Measurements from ENCODE around the gene C11orf24. TPM values are rescaled to one million over a fixed set of nuclear protein-coding genes. Genes with fewer than 3 reads are reported as not detected.
"Not testable (repeated sequence)": the region's sequence is repeated elsewhere in the genome, so short reads cannot be mapped to it uniquely, and the experiment has no call there.

C11orf24 gene
- polyA plus RNA-seq, 1 donor, result 74.5 TPM

DNA sequence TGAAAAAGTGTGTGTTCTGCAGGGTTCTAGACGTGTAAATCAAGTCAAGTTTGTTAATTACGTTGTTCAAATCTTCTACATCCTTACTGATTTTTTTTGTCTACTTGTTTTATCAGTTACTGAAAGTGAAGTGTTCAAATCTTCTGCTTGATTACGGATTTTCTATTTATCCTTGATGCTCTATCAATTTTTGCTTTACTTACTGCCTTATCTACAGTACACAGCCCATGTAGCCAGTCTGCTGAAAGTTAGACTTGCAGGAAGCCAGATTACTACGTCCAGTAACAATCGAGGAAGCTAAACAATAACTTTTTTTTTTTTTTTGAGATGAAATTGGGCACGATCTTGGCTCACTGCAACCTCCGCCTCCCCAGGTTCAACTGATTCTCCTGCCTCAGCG, 15.6 kb upstream of the C11orf24 start:
- H3K27ac ChIP-seq (ENCODE audit: low read length), result no peak overlapping the region
- H3K4me3 ChIP-seq (ENCODE audit: low read length), result no peak overlapping the region
- DNase-seq, result no peak
- H3K9me3 ChIP-seq (ENCODE audit: control insufficient read depth, low read depth, low read length), result no peaks in the 10 kb centered on the region
- no peaks in the 10 kb centered on the region for H3K27me3 ChIP-seq (ENCODE audit: control insufficient read depth, insufficient read depth, low read length)
- WGBS (ENCODE audit: insufficient coverage, low lambda C conversion rate), result 74% methylated on average over 4 of the region's 8 CpGs
- no peaks in the 10 kb centered on the region for H3K36me3 ChIP-seq (ENCODE audit: control insufficient read depth, insufficient read depth, low read length)
- H3K4me1 ChIP-seq (ENCODE audit: control insufficient read depth, insufficient read depth, low read length), result no peaks in the 10 kb centered on the region

DNA sequence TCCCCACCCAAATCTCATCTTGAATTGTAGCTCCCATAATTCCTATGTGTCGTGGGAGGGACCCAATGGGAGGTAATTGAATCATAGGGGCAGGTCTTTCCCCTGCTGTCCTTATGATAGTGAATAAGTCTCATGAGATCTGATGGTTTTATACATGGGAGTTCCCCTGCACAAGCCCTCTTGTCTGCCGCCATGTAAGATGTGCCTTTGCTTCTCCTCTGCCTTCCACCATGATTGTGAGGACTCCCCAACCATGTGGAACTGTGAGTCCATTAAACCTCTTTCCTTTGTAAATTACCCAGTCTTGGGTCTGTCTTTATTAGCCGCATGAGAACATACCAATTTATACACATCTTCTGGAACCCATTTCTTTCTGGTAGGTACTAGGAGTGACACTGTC, 12.8 kb upstream of the C11orf24 start:
- not testable (repeated sequence) for H3K27me3 ChIP-seq (ENCODE audit: control insufficient read depth, insufficient read depth, low read length); DNase-seq; H3K36me3 ChIP-seq (ENCODE audit: control insufficient read depth, insufficient read depth, low read length); H3K27ac ChIP-seq (ENCODE audit: low read length); H3K9me3 ChIP-seq (ENCODE audit: control insufficient read depth, low read depth, low read length); H3K4me3 ChIP-seq (ENCODE audit: low read length); H3K4me1 ChIP-seq (ENCODE audit: control insufficient read depth, insufficient read depth, low read length)
- no CpG with 5 or more reads among the region's 3 CpGs for WGBS (ENCODE audit: insufficient coverage, low lambda C conversion rate)

DNA sequence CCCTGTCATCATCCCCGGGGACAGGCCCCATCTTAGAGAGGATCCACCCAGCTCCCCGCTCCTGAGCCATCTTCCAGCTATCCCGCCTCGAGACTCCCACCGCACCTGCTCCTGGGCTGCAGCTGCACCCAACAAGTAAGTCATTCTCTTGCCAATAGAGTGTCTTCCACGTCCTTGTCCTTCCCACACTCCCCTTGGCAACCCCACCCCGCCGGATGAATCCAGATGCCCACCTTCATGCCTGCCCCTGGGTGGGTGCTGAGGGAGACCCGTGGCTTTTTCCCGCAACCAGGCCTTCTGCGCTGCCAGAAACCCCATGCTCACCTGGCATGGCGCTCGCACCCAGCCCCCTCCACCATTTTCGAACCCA, 11.1 kb upstream of the C11orf24 start:
- Histone ChIP-seq H3K4me1 (ENCODE audit: control insufficient read depth, insufficient read depth, low read length) (no peaks in the 10 kb centered on the region), H3K36me3 (ENCODE audit: control insufficient read depth, insufficient read depth, low read length) (no peaks in the 10 kb centered on the region), H3K27ac (ENCODE audit: low read length) (no peak overlapping the region), H3K27me3 (ENCODE audit: control insufficient read depth, insufficient read depth, low read length) (no peaks in the 10 kb centered on the region), H3K9me3 (ENCODE audit: control insufficient read depth, low read depth, low read length) (no peaks in the 10 kb centered on the region), H3K4me3 (ENCODE audit: low read length) (no peak overlapping the region)
- no CpG with 5 or more reads among the region's 14 CpGs for WGBS (ENCODE audit: insufficient coverage, low lambda C conversion rate)
- no peak for DNase-seq

DNA sequence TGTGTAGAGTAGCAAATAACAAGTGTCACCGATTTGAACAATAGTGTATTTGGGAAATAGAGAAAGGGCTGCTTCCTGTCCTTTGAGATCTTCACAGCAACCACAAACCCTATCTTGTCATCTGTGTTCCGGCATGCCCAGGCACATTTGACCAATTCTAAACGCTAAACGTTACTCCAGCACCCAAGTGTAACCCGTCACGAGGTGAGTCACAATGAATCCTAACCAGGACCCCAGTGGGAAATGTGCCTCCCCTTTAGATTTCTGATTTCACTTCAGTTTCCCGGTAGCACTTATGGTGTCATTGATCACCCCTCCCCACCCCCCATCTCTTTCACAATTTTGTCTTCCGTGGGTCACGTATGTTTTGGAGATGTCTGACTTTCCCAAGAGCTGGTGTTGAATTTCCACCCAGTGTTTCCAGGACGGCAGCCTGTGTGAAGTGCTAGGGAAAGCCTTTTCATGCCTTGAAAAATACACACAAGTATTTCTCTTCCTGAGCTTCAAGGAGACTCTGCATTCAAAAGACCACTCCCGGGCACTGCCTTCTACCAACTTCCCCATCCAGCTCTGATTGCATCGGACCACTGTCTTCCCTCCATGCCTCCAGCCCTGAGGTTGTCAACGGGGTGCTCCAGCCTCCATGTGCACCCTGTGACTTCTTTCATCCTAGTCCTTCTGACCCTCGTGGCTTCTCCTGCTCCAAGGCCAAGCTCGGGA, 10.5 kb upstream of the C11orf24 start:
- H3K4me1 ChIP-seq (ENCODE audit: control insufficient read depth, insufficient read depth, low read length), result no peaks in the 10 kb centered on the region
- no peak overlapping the region for H3K27ac ChIP-seq (ENCODE audit: low read length)
- 66% methylated on average over 3 of the region's 15 CpGs for WGBS (ENCODE audit: insufficient coverage, low lambda C conversion rate)
- no peaks in the 10 kb centered on the region for H3K27me3 ChIP-seq (ENCODE audit: control insufficient read depth, insufficient read depth, low read length)
- H3K4me3 ChIP-seq (ENCODE audit: low read length), result no peak overlapping the region
- H3K36me3 ChIP-seq (ENCODE audit: control insufficient read depth, insufficient read depth, low read length), result no peaks in the 10 kb centered on the region
- no peaks in the 10 kb centered on the region for H3K9me3 ChIP-seq (ENCODE audit: control insufficient read depth, low read depth, low read length)
- DNase-seq, result no peak

DNA sequence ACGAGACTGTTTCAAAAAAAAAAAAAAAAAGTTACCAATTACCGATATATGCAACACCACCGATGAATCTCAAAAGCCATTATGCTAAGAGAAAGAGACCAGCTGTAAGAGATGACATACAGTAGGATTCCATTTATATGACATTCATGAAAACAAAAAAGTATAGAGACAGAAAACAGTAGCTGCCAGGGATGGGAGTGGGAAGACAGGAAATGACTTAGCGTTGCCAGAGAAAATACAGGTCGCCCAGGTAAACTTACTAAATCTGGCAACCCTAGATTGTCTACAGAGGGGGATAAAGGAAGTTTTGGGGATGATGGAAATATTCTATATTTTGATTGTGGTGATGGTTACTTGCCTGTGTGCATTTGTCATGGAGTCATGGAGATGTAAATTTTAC, 7.9 kb upstream of the C11orf24 start:
- no peaks in the 10 kb centered on the region for H3K9me3 ChIP-seq (ENCODE audit: control insufficient read depth, low read depth, low read length)
- no peak overlapping the region for H3K27ac ChIP-seq (ENCODE audit: low read length)
- no peaks in the 10 kb centered on the region for H3K4me1 ChIP-seq (ENCODE audit: control insufficient read depth, insufficient read depth, low read length)
- DNase-seq, result no peak
- no peak overlapping the region for H3K4me3 ChIP-seq (ENCODE audit: low read length)
- no peaks in the 10 kb centered on the region for H3K36me3 ChIP-seq (ENCODE audit: control insufficient read depth, insufficient read depth, low read length)
- no peaks in the 10 kb centered on the region for H3K27me3 ChIP-seq (ENCODE audit: control insufficient read depth, insufficient read depth, low read length)
- WGBS (ENCODE audit: insufficient coverage, low lambda C conversion rate), result no CpG with 5 or more reads among the region's 5 CpGs

DNA sequence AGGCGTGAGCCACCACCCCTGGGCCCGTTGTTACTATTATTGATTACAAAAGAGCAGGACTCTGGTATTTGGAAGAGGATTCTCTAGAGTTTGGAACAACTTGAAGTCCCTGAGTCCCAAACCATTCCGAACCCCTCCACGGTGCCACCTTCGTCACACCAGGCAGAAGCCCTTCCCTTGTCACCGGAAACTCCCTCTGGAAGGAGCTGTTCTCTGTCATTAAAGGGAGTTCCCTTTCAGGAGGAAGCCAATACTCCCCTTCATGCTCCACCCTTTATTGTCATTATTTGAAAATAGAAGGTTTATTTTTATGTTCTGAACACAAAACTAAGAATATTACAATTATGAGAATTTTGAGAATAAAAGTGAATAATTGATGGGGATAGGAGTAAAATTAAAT, 5.1 kb upstream of the C11orf24 start:
- Histone ChIP-seq H3K4me1 (ENCODE audit: control insufficient read depth, insufficient read depth, low read length) (peaks cover 2% of the 10 kb centered on the region), H3K36me3 (ENCODE audit: control insufficient read depth, insufficient read depth, low read length) (no peaks in the 10 kb centered on the region), H3K4me3 (ENCODE audit: low read length) (no peak overlapping the region), H3K27me3 (ENCODE audit: control insufficient read depth, insufficient read depth, low read length) (no peaks in the 10 kb centered on the region), H3K27ac (ENCODE audit: low read length) (no peak overlapping the region), H3K9me3 (ENCODE audit: control insufficient read depth, low read depth, low read length) (no peaks in the 10 kb centered on the region)
- DNase-seq, result no peak
- WGBS (ENCODE audit: insufficient coverage, low lambda C conversion rate), result no CpG with 5 or more reads among the region's 6 CpGs

DNA sequence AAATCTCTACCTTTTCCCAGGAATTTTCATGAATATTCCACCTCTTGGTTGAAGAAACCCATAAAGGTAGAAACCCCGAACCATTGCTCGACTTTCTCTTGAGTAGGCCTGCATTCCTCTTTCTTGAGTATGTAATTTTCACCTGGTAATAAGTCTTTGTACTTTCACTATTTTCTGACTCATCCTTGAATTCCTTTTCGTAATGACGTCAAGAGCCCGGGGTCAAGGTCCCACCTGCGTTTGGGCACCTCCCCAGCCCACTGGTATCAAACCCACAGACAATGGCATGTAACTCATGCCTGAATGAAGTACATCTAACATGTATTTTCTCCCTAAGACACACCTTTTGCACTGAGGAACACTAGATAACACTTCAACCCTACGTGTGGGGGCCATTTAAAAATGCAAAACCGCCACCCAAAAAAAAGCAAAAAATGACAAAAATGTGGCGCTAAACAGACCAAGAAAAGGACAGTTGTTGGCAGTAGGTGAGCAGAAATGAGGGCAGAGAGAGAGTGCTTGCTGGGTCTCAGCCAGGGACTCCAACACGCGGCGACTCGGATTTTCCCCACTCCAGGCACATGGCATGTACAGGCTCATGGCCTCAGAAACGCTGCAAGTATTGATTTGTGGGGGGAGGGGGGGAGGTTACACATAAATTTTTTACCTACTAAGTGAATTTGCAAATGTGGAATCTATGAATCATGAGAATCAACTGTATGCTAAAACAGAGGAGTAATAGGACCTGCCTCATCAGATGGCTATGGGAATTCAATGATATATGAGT, 4.1 kb upstream of the C11orf24 start:
- H3K4me1 ChIP-seq (ENCODE audit: control insufficient read depth, insufficient read depth, low read length), result peaks cover 2% of the 10 kb centered on the region
- H3K36me3 ChIP-seq (ENCODE audit: control insufficient read depth, insufficient read depth, low read length), result no peaks in the 10 kb centered on the region
- no peak overlapping the region for H3K27ac ChIP-seq (ENCODE audit: low read length)
- no peaks in the 10 kb centered on the region for H3K27me3 ChIP-seq (ENCODE audit: control insufficient read depth, insufficient read depth, low read length)
- no peak for DNase-seq
- no peak overlapping the region for H3K4me3 ChIP-seq (ENCODE audit: low read length)
- 65% methylated on average over 2 of the region's 14 CpGs for WGBS (ENCODE audit: insufficient coverage, low lambda C conversion rate)
- no peaks in the 10 kb centered on the region for H3K9me3 ChIP-seq (ENCODE audit: control insufficient read depth, low read depth, low read length)

DNA sequence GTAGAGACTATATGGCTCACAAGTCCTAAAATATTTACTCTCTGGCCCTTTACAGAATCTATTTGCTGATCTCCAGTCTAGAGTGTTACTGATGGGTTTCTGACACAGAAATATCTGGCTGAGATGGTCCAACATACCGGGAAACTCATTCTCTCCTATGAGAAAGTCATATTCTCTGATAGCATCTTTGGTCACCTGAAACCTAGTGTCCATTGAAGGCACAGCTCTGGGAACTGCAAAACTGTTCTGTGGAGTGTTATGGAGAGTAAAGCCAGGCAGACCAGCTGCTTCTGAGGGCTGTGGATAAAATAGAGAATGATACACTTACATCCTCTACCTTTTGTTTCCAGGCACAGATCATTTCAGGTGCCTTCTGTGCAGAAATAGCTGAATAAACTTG, 2.5 kb upstream of the C11orf24 start:
- DNase-seq, result no peak
- H3K4me3 ChIP-seq (ENCODE audit: low read length), result no peak overlapping the region
- H3K4me1 ChIP-seq (ENCODE audit: control insufficient read depth, insufficient read depth, low read length), result peaks cover 14% of the 10 kb centered on the region
- no CpG with 5 or more reads among the region's 1 CpG for WGBS (ENCODE audit: insufficient coverage, low lambda C conversion rate)
- H3K27ac ChIP-seq (ENCODE audit: low read length), result no peak overlapping the region
- H3K36me3 ChIP-seq (ENCODE audit: control insufficient read depth, insufficient read depth, low read length), result peaks cover 5% of the 10 kb centered on the region
- no peaks in the 10 kb centered on the region for H3K27me3 ChIP-seq (ENCODE audit: control insufficient read depth, insufficient read depth, low read length)
- H3K9me3 ChIP-seq (ENCODE audit: control insufficient read depth, low read depth, low read length), result no peaks in the 10 kb centered on the region

DNA sequence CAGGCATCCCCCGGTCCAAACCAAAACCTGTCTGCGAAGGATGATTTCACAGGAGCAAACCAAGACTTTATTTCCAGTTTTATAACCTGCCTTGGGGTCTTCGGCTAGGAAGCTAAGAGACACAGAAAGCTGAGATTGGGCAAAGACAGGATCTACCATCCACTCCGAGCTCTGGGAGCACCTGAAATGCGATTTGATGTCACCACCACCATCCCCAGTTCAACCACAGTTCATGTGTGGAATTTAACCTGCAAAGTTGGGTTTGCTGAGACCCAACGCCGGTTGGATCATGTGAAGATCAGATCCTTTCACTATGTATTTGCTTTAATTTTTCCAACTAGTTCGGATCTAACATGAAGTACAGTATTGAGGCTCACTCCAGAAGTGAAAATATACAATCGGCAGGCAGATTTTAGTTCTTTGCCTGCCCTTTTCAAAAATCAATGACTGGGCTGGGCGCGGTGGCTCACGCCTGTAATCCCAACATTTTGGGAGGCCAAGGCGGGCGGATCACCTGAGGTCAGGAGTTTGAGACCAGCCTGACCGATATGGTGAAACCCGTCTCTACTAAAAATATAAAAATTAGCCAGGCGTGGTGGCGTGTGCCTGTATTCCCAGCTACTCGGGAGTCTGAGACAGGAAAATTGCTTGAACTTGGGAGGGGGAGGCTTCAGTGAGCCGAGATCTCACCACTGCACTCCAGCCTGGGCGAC, 1.4 kb upstream of the C11orf24 start:
- 93% methylated on average over 3 of the region's 21 CpGs for WGBS (ENCODE audit: insufficient coverage, low lambda C conversion rate)
- no peak for DNase-seq
- H3K27me3 ChIP-seq (ENCODE audit: control insufficient read depth, insufficient read depth, low read length), result no peaks in the 10 kb centered on the region
- H3K4me3 ChIP-seq (ENCODE audit: low read length), result no peak overlapping the region
- no peaks in the 10 kb centered on the region for H3K9me3 ChIP-seq (ENCODE audit: control insufficient read depth, low read depth, low read length)
- H3K4me1 ChIP-seq (ENCODE audit: control insufficient read depth, insufficient read depth, low read length), result peaks cover 15% of the 10 kb centered on the region
- H3K36me3 ChIP-seq (ENCODE audit: control insufficient read depth, insufficient read depth, low read length), result peaks cover 6% of the 10 kb centered on the region
- no peak overlapping the region for H3K27ac ChIP-seq (ENCODE audit: low read length)

DNA sequence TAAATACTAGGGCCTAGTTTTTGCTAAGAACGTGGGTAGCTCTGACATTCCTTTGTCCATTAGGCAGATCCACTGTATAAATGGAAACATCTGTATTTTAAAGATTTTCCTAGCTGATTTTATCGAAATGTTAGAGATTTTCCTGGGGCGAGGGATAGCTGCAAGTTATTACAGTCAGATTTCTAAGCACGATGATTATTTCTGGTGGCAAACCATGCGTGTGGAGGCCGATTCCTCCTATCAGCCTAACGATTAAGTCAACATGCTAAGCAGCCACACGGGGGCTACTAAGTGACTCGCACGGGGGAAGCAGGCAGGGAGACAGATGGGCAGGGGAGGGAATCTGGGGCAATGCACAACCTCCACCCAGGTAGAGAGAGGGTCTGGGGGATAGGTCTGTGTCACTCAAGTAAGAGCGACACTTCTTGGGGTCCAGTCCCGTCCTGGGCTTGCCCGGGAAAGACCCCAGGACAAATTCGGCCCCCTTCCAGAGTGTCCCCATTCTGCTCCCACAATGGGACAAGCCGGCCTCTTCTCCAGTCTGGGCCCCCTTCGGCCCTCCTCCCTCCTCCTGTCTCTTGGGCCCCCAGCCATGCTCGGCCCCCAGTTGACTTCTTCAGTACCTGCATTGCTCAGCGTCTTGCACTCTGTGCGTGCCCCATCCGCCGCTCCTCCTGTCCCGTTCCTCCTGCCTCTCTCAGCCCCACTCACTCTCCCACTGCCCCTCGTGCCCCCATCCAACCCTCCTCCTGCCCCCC, 571 bp downstream of the C11orf24 start:
- Histone ChIP-seq H3K36me3 (ENCODE audit: control insufficient read depth, insufficient read depth, low read length) (peaks cover 25% of the 10 kb centered on the region), H3K4me1 (ENCODE audit: control insufficient read depth, insufficient read depth, low read length) (peaks cover 15% of the 10 kb centered on the region), H3K27me3 (ENCODE audit: control insufficient read depth, insufficient read depth, low read length) (no peaks in the 10 kb centered on the region), H3K9me3 (ENCODE audit: control insufficient read depth, low read depth, low read length) (no peaks in the 10 kb centered on the region), H3K4me3 (ENCODE audit: low read length) (peak overlapping the region; percentile 96), H3K27ac (ENCODE audit: low read length) (peak overlapping the region; percentile 95)
- DNase-seq, result peak; percentile 40 to 68
- no CpG with 5 or more reads among the region's 23 CpGs for WGBS (ENCODE audit: insufficient coverage, low lambda C conversion rate)

All from large intestine (tissue), 3 donors.